GM12878 (cell line): Measurements from ENCODE around the gene PPP2R2D. TPM values are rescaled to one million over a fixed set of nuclear protein-coding genes. Genes with fewer than 3 reads are reported as not detected.

Experiments
- ATAC-seq: fragments of 200-7000 bp; cut with Tn5 transposase; 3 replicates; pipeline ENCODE4 v1.9.1; 2020; ENCODE audit warnings: mild to moderate bottlenecking, moderate library complexity
- BruUV-seq: library from RNA; stranded (reverse); fragments of 400-500 nt; replicated peaks from 2 replicates; lab custom pipeline; 2021; lab: Mats Ljungman, UMichigan
- CTCF ChIA-PET: fragments of 300-600 bp; sonication (Branson Sonifier 250); formaldehyde crosslinking; extraction: SDS; loops from one replicate; lab custom pipeline; 2021; ENCODE audit warnings: inconsistent platforms; lab: Yijun Ruan, JAX
- POLR2A ChIA-PET: fragments of 350-600 bp; formaldehyde crosslinking; extraction: SDS; loops from one replicate; lab custom pipeline; 2021; ENCODE audit warnings: inconsistent platforms; lab: Charles Lee
- RAD21 ChIA-PET: fragments of 300-600 bp; sonication (Branson Sonifier 250); formaldehyde crosslinking; loops from one replicate; lab custom pipeline; 2023; ENCODE audit warnings: antibody characterized with exemption; ENCODE audit not compliant: unreplicated experiment; lab: Charles Lee
- SMC1A ChIA-PET: fragments of 300-600 bp; sonication (Branson Sonifier 250); formaldehyde crosslinking; loops from one replicate; lab custom pipeline; 2023; ENCODE audit not compliant: unreplicated experiment, uncharacterized antibody; lab: Charles Lee
- DNase-seq: peaks from one replicate; pipeline ENCODE4 v3.0.0-alpha.2; 2011; ENCODE audit warnings: low read depth, low spot score
- FAIRE-seq: peaks from 3 replicates; lab custom pipeline; 2011; peaks lifted over from hg19 to GRCh38; lab: Jason Lieb, UNC
- H2AFZ ChIP-seq: 2 replicates; pipeline ENCODE4 v1.6.0; 2011; ENCODE audit warnings: low read depth, low read length, control low read depth; ENCODE audit not compliant: control insufficient read depth
- H3K27ac ChIP-seq: 2 replicates; pipeline ENCODE4 v1.5.1; 2011; ENCODE audit warnings: control low read depth; ENCODE audit not compliant: control insufficient read depth, insufficient read depth
- H3K27me3 ChIP-seq, 2 experiments: replicated peaks in 1 of 2; 2 replicates each; pipeline versions ENCODE4 v1.6.0 to v1.6.1; 2011; ENCODE audit warnings: low read length in 1 of 2; ENCODE audit not compliant: control insufficient read depth in 2 of 2, insufficient read depth in 2 of 2
- H3K36me3 ChIP-seq, 2 experiments: 2 replicates each; pipeline ENCODE4 v1.5.1; 2011; ENCODE audit warnings: low read length in 1 of 2; ENCODE audit not compliant: control insufficient read depth in 2 of 2, insufficient read depth in 2 of 2
- H3K4me1 ChIP-seq: 2 replicates; pipeline ENCODE4 v1.6.1; 2011; ENCODE audit warnings: mild to moderate bottlenecking, low read length, moderate library complexity, mixed read lengths; ENCODE audit not compliant: control insufficient read depth, insufficient read depth
- H3K4me2 ChIP-seq: 2 replicates; pipeline ENCODE4 v1.6.0; 2011; ENCODE audit warnings: control low read depth; ENCODE audit not compliant: control insufficient read depth, insufficient read depth
- H3K4me3 ChIP-seq: fragments of 200-600 bp; sonication (generic); 2 replicates; pipeline ENCODE4 v1.5.1; 2016
- H3K79me2 ChIP-seq: 2 replicates; pipeline ENCODE4 v1.6.0; 2011; ENCODE audit warnings: low read length; ENCODE audit not compliant: control insufficient read depth, insufficient read depth
- H3K9ac ChIP-seq: 2 replicates; pipeline ENCODE4 v1.8.0; 2011; ENCODE audit warnings: low read length, control low read depth, mixed read lengths; ENCODE audit not compliant: control insufficient read depth, insufficient read depth
- H3K9me3 ChIP-seq: replicated peaks from 3 replicates; pipeline ENCODE4 v1.5.1; 2011; ENCODE audit warnings: mild to moderate bottlenecking, low read length; ENCODE audit not compliant: control insufficient read depth, insufficient read depth
- H4K20me1 ChIP-seq: 2 replicates; pipeline ENCODE4 v1.6.0; 2011; ENCODE audit not compliant: control insufficient read depth, insufficient read depth
- ASH2L ChIP-seq: fragments of 300-600, 200-600 bp; sonication (generic); IDR thresholded peaks from 2 replicates; pipeline ENCODE4 v1.6.1; 2017; ENCODE audit warnings: low read depth, mild to moderate bottlenecking, borderline replicate concordance
- BCL3 ChIP-seq: IDR thresholded peaks from 2 replicates; pipeline ENCODE4 v1.6.1; 2011; ENCODE audit warnings: borderline replicate concordance, low read depth, mild to moderate bottlenecking, moderate library complexity, low read length; ENCODE audit not compliant: insufficient read depth, poor library complexity, severe bottlenecking
- ESRRA ChIP-seq: IDR thresholded peaks from 2 replicates; pipeline ENCODE4 v1.6.1; 2012; ENCODE audit warnings: mild to moderate bottlenecking, low read length, improper control_type of control experiment
- FOS ChIP-seq: IDR thresholded peaks from 3 replicates; pipeline ENCODE4 v1.6.1; 2011; ENCODE audit warnings: borderline replicate concordance; ENCODE audit not compliant: insufficient read length; ENCODE audit errors: extremely low read depth
- JUND ChIP-seq: IDR thresholded peaks from 2 replicates; pipeline ENCODE4 v1.6.1; 2012; ENCODE audit warnings: low read depth, mild to moderate bottlenecking, low read length, improper control_type of control experiment, moderate library complexity
- KAT2A ChIP-seq: conservative IDR thresholded peaks from 2 replicates; pipeline ENCODE4 v1.6.1; 2011; ENCODE audit warnings: low read depth, low read length; ENCODE audit not compliant: control insufficient read depth
- MYC ChIP-seq: IDR thresholded peaks from 2 replicates; pipeline ENCODE4 v1.6.1; 2011; ENCODE audit warnings: mild to moderate bottlenecking, low read length, moderate library complexity, inconsistent platforms; ENCODE audit not compliant: insufficient read depth, insufficient replicate concordance, insufficient read length, severe bottlenecking
- RAD51 ChIP-seq: fragments of 450-650 bp; IDR thresholded peaks from 2 replicates; pipeline ENCODE4 v1.6.1; 2016; ENCODE audit warnings: moderate library complexity, mild to moderate bottlenecking, inconsistent platforms
- SIN3A ChIP-seq: IDR thresholded peaks from 2 replicates; pipeline ENCODE4 v1.6.1; 2012; ENCODE audit warnings: low read depth, low read length, improper control_type of control experiment
- STAT1 ChIP-seq: fragments of 450-650 bp; conservative IDR thresholded peaks from 2 replicates; pipeline ENCODE4 v1.6.1; 2014; ENCODE audit warnings: antibody characterized with exemption, mild to moderate bottlenecking
- WRNIP1 ChIP-seq: IDR thresholded peaks from 2 replicates; pipeline ENCODE4 v1.6.1; 2011; ENCODE audit warnings: low read depth, low read length, improper control_type of control experiment, borderline replicate concordance
- ZBTB33 ChIP-seq: fragments of 450-650 bp; IDR thresholded peaks from 2 replicates; pipeline ENCODE4 v1.6.1; 2017; ENCODE audit warnings: mild to moderate bottlenecking
- WGBS: methylation state at CpG from one replicate; pipeline ENCODE4 v1.1.6; 2016; ENCODE audit warnings: low lambda C conversion rate; ENCODE audit not compliant: insufficient replicate concordance, insufficient coverage; ENCODE audit errors: missing lambda C conversion rate; 5-methylcytosine and 5-hydroxymethylcytosine counted together
- in situ Hi-C: fragments of 300-500 bp; cut with MboI; formaldehyde crosslinking; loops from 9 replicates; pipeline ENCODE4 v1.14.3; 2018; ENCODE audit warnings: mixed read lengths
- intact Hi-C: fragments of 100-400 bp; cut with micrococcal nuclease; formaldehyde crosslinking; loops from one replicate; pipeline ENCODE4 v1.14.2; 2022; ENCODE audit not compliant: unreplicated experiment
- polyA plus RNA-seq, 11 experiments: library from polyadenylated mRNA; depleted of rRNA in 4 of 11; unstranded in 6 of 11; stranded (reverse) in 5 of 11; fragments of >200 nt; fragmentation: Nextera tagmentation in 4 of 11; fragmentation: Illumina TruSeq in 1 of 11; extraction: Ambion mirVana in 4 of 11; extraction: Trizol in 1 of 11; gene quantifications; 1 replicate in 1 of 11; 2 replicates in 10 of 11; pipeline versions ENCODE4 v1.2.1 to v1.2.3, GENCODE V29; 2011 to 2016; ENCODE audit warnings: inconsistent platforms in 2 of 11, missing spikeins in 2 of 11, low read depth in 1 of 11
- total RNA-seq, 4 experiments: library from RNA; depleted of rRNA in 3 of 4; stranded (reverse); fragments of >200 nt in 3 of 4; fragmentation: Illumina TruSeq in 1 of 4; extraction: Trizol in 1 of 4; gene quantifications; 2 replicates each; pipeline versions ENCODE4 v1.2.1 to v1.2.3, GENCODE V29; 2013 to 2021
- TF ChIP-seq, protein P1 (sequence below): IDR thresholded peaks from 2 replicates; pipeline ENCODE4 v1.6.1; 2012; ENCODE audit warnings: improper control_type of control experiment, low read depth, low read length; ENCODE audit not compliant: insufficient replicate concordance
- TF ChIP-seq, protein P2 (sequence below): fragments of 150-350 bp; IDR thresholded peaks from 2 replicates; pipeline ENCODE4 v1.6.1; 2014; ENCODE audit warnings: mild to moderate bottlenecking, low read depth, low read length

Gene PPP2R2D
- total and polyA plus RNA-seq, 10 of the 15 experiments (the other 5 are each of a cell fraction or from before 2014, with no cell fraction given): 2.8 to 41.9 (median 21.8) TPM

GRCh38 chr10:131994435-131994834 lies 93.6 kb downstream of the PPP2R2D start:
- Histone ChIP-seq H3K9ac (no peak overlapping the region), H3K79me2 (no peaks in the 10 kb centered on the region), H3K27ac (no peak overlapping the region), H3K9me3 (no peaks in the 10 kb centered on the region), H3K4me1 (no peaks in the 10 kb centered on the region), H3K36me3 (no peaks in the 10 kb centered on the region), H2AFZ (no peak overlapping the region), H3K4me2 (no peak overlapping the region), H4K20me1 (no peaks in the 10 kb centered on the region), H3K27me3 (no peaks in the 10 kb centered on the region; a peak in 1 of 4 replicates), H3K4me3 (no peak overlapping the region)
- ATAC-seq: no peak
- SMC1A ChIA-PET: no interaction called here
- WGBS: 14% methylated on average over 3 of the region's 3 CpGs
- DNase-seq: no peak
- no TSS peak for BruUV-seq
- in situ Hi-C loops (no loop called here), intact Hi-C loops (no loop called here)
- no peak for FAIRE-seq
- POLR2A ChIA-PET: no interaction called here
- RAD21 ChIA-PET: no interaction called here
- CTCF ChIA-PET: interaction anchor here (0.6 to 2.1 kb wide), 2 partner anchors 28 to 1838 kb away, joined by 3 to 6 read pairs; no protein-coding TSS in a partner anchor
- no peak for TF ChIP-seq ESRRA
- TF ChIP-seq FOS: no peak
- no peak for TF ChIP-seq STAT1
- no peak for TF ChIP-seq BCL3
- TF ChIP-seq JUND: no peak
- TF ChIP-seq MYC: no peak
- no peak for TF ChIP-seq ZBTB33
- TF ChIP-seq KAT2A: no peak
- TF ChIP-seq ASH2L: no peak
- no peak for TF ChIP-seq RAD51
- no peak for TF ChIP-seq WRNIP1
- TF ChIP-seq, protein P1, sequence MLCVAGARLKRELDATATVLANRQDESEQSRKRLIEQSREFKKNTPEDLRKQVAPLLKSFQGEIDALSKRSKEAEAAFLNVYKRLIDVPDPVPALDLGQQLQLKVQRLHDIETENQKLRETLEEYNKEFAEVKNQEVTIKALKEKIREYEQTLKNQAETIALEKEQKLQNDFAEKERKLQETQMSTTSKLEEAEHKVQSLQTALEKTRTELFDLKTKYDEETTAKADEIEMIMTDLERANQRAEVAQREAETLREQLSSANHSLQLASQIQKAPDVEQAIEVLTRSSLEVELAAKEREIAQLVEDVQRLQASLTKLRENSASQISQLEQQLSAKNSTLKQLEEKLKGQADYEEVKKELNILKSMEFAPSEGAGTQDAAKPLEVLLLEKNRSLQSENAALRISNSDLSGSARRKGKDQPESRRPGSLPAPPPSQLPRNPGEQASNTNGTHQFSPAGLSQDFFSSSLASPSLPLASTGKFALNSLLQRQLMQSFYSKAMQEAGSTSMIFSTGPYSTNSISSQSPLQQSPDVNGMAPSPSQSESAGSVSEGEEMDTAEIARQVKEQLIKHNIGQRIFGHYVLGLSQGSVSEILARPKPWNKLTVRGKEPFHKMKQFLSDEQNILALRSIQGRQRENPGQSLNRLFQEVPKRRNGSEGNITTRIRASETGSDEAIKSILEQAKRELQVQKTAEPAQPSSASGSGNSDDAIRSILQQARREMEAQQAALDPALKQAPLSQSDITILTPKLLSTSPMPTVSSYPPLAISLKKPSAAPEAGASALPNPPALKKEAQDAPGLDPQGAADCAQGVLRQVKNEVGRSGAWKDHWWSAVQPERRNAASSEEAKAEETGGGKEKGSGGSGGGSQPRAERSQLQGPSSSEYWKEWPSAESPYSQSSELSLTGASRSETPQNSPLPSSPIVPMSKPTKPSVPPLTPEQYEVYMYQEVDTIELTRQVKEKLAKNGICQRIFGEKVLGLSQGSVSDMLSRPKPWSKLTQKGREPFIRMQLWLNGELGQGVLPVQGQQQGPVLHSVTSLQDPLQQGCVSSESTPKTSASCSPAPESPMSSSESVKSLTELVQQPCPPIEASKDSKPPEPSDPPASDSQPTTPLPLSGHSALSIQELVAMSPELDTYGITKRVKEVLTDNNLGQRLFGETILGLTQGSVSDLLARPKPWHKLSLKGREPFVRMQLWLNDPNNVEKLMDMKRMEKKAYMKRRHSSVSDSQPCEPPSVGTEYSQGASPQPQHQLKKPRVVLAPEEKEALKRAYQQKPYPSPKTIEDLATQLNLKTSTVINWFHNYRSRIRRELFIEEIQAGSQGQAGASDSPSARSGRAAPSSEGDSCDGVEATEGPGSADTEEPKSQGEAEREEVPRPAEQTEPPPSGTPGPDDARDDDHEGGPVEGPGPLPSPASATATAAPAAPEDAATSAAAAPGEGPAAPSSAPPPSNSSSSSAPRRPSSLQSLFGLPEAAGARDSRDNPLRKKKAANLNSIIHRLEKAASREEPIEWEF: no peak
- TF ChIP-seq SIN3A: no peak
- TF ChIP-seq, protein P2, sequence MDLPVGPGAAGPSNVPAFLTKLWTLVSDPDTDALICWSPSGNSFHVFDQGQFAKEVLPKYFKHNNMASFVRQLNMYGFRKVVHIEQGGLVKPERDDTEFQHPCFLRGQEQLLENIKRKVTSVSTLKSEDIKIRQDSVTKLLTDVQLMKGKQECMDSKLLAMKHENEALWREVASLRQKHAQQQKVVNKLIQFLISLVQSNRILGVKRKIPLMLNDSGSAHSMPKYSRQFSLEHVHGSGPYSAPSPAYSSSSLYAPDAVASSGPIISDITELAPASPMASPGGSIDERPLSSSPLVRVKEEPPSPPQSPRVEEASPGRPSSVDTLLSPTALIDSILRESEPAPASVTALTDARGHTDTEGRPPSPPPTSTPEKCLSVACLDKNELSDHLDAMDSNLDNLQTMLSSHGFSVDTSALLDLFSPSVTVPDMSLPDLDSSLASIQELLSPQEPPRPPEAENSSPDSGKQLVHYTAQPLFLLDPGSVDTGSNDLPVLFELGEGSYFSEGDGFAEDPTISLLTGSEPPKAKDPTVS: no peak
